ENCODE measurements around the gene EIF3A. TPM values are rescaled to one million over a fixed set of nuclear protein-coding genes. Genes with fewer than 3 reads are reported as not detected.

Gene EIF3A
- polyA plus RNA-seq, 1 donor from 2014 or later: 38.6 TPM

- Histone ChIP-seq H3K9me3 (ENCODE audit: low read length) (no peaks in the 10 kb centered on the region), H3K79me2 (replicated peaks; ENCODE audit: insufficient read depth, low read length) (no peaks in the 10 kb centered on the region), H2AFZ (ENCODE audit: low read depth, low read length) (no peak overlapping the region), H4K20me1 (ENCODE audit: insufficient read depth) (no peaks in the 10 kb centered on the region), H3K9me2 (ENCODE audit: insufficient read depth, low read length) (no peaks in the 10 kb centered on the region), H3K36me3 (ENCODE audit: insufficient read depth, low read length) (no peaks in the 10 kb centered on the region), H3K9ac (ENCODE audit: low read length) (no peak overlapping the region), H3K4me2 (ENCODE audit: low read length) (no peak overlapping the region), H3K27ac (ENCODE audit: low read length) (no peak overlapping the region), H3F3A (ENCODE audit: insufficient read depth, low read length, poor library complexity, severe bottlenecking) (no peaks in the 10 kb centered on the region), H3K4me3 (ENCODE audit: low read length) (no peak overlapping the region), H3K27me3 (ENCODE audit: insufficient read depth, low read depth, low read length) (no peaks in the 10 kb centered on the region)
- TF ChIP-seq CTCF (IDR thresholded peaks at IDR 0.05; ENCODE audit: poor library complexity, severe bottlenecking) (no peak), EP300 (conservative IDR thresholded peaks at IDR 0.05; ENCODE audit: poor library complexity, severe bottlenecking) (no peak), EZH2 (IDR thresholded peaks at IDR 0.05; ENCODE audit: borderline replicate concordance, insufficient read depth, low read length, poor library complexity, severe bottlenecking) (no peak), TAF1 (IDR thresholded peaks at IDR 0.05; ENCODE audit: low read depth) (no peak), REST (IDR thresholded peaks at IDR 0.05; ENCODE audit: borderline replicate concordance) (no peak), POLR2AphosphoS5 (IDR thresholded peaks at IDR 0.05) (no peak), RAD21 (conservative IDR thresholded peaks at IDR 0.05) (no peak), MXI1 (conservative IDR thresholded peaks at IDR 0.05; ENCODE audit: poor library complexity, severe bottlenecking) (no peak), SMC3 (conservative IDR thresholded peaks at IDR 0.05; ENCODE audit: poor library complexity) (no peak)
These were observed 82.4 kb downstream of the EIF3A start for GRCh38 chr10:118998183-118998582.

GRCh38 chr10:118997379-118997778 is 83.2 kb downstream of the EIF3A start:
- H3K9me2 ChIP-seq (ENCODE audit: insufficient read depth, low read length): no peaks in the 10 kb centered on the region
- H2AFZ ChIP-seq (ENCODE audit: low read depth, low read length): no peak overlapping the region
- H3K9ac ChIP-seq (ENCODE audit: low read length): no peak overlapping the region
- no peaks in the 10 kb centered on the region for H4K20me1 ChIP-seq (ENCODE audit: insufficient read depth)
- no peaks in the 10 kb centered on the region for H3K27me3 ChIP-seq (ENCODE audit: insufficient read depth, low read depth, low read length)
- TF ChIP-seq RAD21 (conservative IDR thresholded peaks at IDR 0.05) (no peak), TAF1 (IDR thresholded peaks at IDR 0.05; ENCODE audit: low read depth) (no peak), POLR2AphosphoS5 (IDR thresholded peaks at IDR 0.05) (no peak), EP300 (conservative IDR thresholded peaks at IDR 0.05; ENCODE audit: poor library complexity, severe bottlenecking) (no peak), CTCF (IDR thresholded peaks at IDR 0.05; ENCODE audit: poor library complexity, severe bottlenecking) (no peak)
- H3K4me3 ChIP-seq (ENCODE audit: low read length): no peak overlapping the region
- no peaks in the 10 kb centered on the region for H3K9me3 ChIP-seq (ENCODE audit: low read length)
- H3K27ac ChIP-seq (ENCODE audit: low read length): no peak overlapping the region
- H3F3A ChIP-seq (ENCODE audit: insufficient read depth, low read length, poor library complexity, severe bottlenecking): no peaks in the 10 kb centered on the region
- H3K36me3 ChIP-seq (ENCODE audit: insufficient read depth, low read length): no peaks in the 10 kb centered on the region
- no peak overlapping the region for H3K4me2 ChIP-seq (ENCODE audit: low read length)
- no peaks in the 10 kb centered on the region for H3K79me2 ChIP-seq (replicated peaks; ENCODE audit: insufficient read depth, low read length)
